Renal cortex interstitium (tissue), 11 donors: ENCODE results near the gene ZNF385B. TPM values are rescaled to one million over a fixed set of nuclear protein-coding genes. Genes with fewer than 3 reads are reported as not detected.

Experiments
- DNase-seq, 11 donors: peaks; one replicate each; pipeline ENCODE4 v3.0.0-alpha.2; 2013; ENCODE audit warnings: low read depth in 9 of 11, low spot score in 4 of 11; ENCODE audit errors: extremely low read depth in 1 of 11
- polyA plus RNA-seq, 3 donors: library from polyadenylated mRNA; unstranded; fragments of 120-200 nt; gene quantifications; one replicate each; pipeline ENCODE4 v1.2.1, GENCODE V29; 2013; ENCODE audit not compliant: insufficient read length in 3 of 3

ZNF385B gene
- polyA plus RNA-seq, 3 donors = 13.1 to 18.5 (median 13.6) TPM

- DNase-seq = no peak
Observed at GRCh38 chr2:179703702-179704101, 157.7 kb downstream of the ZNF385B start.

GRCh38 chr2:179702912-179703311 is 158.5 kb downstream of the ZNF385B start:
- DNase-seq = no peak

GRCh38 chr2:179701524-179702110 is 159.8 kb downstream of the ZNF385B start:
- DNase-seq = no peak

- no peak for DNase-seq
Observed at GRCh38 chr2:179695486-179695885, 165.9 kb downstream of the ZNF385B start.

- DNase-seq = no peak
Observed at GRCh38 chr2:179694963-179695362, 166.4 kb downstream of the ZNF385B start.

GRCh38 chr2:179692610-179693009 is 168.8 kb downstream of the ZNF385B start:
- DNase-seq = no peak

GRCh38 chr2:179692043-179692442 is 169.4 kb downstream of the ZNF385B start:
- no peak for DNase-seq

- DNase-seq = no peak
Observed at GRCh38 chr2:179691235-179691634, 170.2 kb downstream of the ZNF385B start.

- DNase-seq = no peak
Observed at GRCh38 chr2:179686718-179687342, 174.6 kb downstream of the ZNF385B start.

GRCh38 chr2:179686069-179686468 is 175.3 kb downstream of the ZNF385B start:
- no peak for DNase-seq

GRCh38 chr2:179685146-179685545 is 176.3 kb downstream of the ZNF385B start:
- no peak for DNase-seq

GRCh38 chr2:179682756-179683155 is 178.7 kb downstream of the ZNF385B start:
- no peak for DNase-seq

GRCh38 chr2:179677746-179678505 is 183.5 kb downstream of the ZNF385B start:
- no peak for DNase-seq

GRCh38 chr2:179677077-179677688 is 184.2 kb downstream of the ZNF385B start:
- DNase-seq = peak in 10 of 11 donors; percentile 3 to 56 (median 42)

GRCh38 chr2:179675435-179675834 is 186.0 kb downstream of the ZNF385B start:
- no peak for DNase-seq

- no peak for DNase-seq
Observed at GRCh38 chr2:179671043-179671981, 190.1 kb downstream of the ZNF385B start.

GRCh38 chr2:179669196-179669595 is 192.2 kb downstream of the ZNF385B start:
- peak in 1 of 11 donors; percentile 15 for DNase-seq

GRCh38 chr2:179664972-179665812 is 196.2 kb downstream of the ZNF385B start:
- no peak for DNase-seq
